ENCODE results near the gene PCDH1. TPM values are rescaled to one million over a fixed set of nuclear protein-coding genes. Genes with fewer than 3 reads are reported as not detected.
"Not testable (repeated sequence)": the region's sequence is repeated elsewhere in the genome, so short reads cannot be mapped to it uniquely, and the experiment has no call there.

The PCDH1 gene
- 129 TPM for polyA plus RNA-seq (2012; ENCODE audit: insufficient read depth, insufficient read length, low read depth)

GRCh38 chr5:141878186-141878710 lies at the start of gene PCDH1:
Gene PCDH1, minus strand, starts transcription at chr5:141878410. Its CDS starts 148 bp downstream, at chr5:141878262.
- Histone ChIP-seq H3K4me3 (ENCODE audit: low read depth, low read length) (peak within 1 kb of the TSS; percentile 76), H3K27me3 (peaks cover 14% of the 10 kb centered on the region), H3K9me3 (no peaks in the 10 kb centered on the region), H3K4me1 (peaks cover 27% of the 10 kb centered on the region), H3K36me3 (no peaks in the 10 kb centered on the region)
- peak; percentile 56 for DNase-seq
- TF ChIP-seq CTCF (IDR thresholded peaks at IDR 0.05; ENCODE audit: low read depth, low read length), result no peak

GRCh38 chr5:141926434-141926833 lies 48.2 kb upstream of the PCDH1 start:
- TF ChIP-seq CTCF (IDR thresholded peaks at IDR 0.05; ENCODE audit: low read depth, low read length), result no peak

GRCh38 chr5:141923448-141924313 lies 45.5 kb upstream of the PCDH1 start, which contains the start of gene DELE1:
Gene DELE1, plus strand, starts transcription at chr5:141923871. Its CDS starts 71 bp downstream, at chr5:141923942.
- Histone ChIP-seq H3K27me3 (no peaks in the 10 kb centered on the region), H3K4me3 (ENCODE audit: low read depth, low read length) (peak within 1 kb of the TSS; percentile 89), H3K36me3 (peaks cover 30% of the 10 kb centered on the region), H3K4me1 (no peaks in the 10 kb centered on the region), H3K9me3 (no peaks in the 10 kb centered on the region)
- DNase-seq, result peak; percentile 96
- no peak for TF ChIP-seq CTCF (IDR thresholded peaks at IDR 0.05; ENCODE audit: low read depth, low read length)

More at GRCh38 chr5:141926434-141926833, 48.2 kb upstream of the PCDH1 start:
- Histone ChIP-seq H3K9me3 (no peaks in the 10 kb centered on the region), H3K27me3 (no peaks in the 10 kb centered on the region), H3K4me1 (no peaks in the 10 kb centered on the region), H3K4me3 (ENCODE audit: low read depth, low read length) (no peak overlapping the region), H3K36me3 (peaks cover 51% of the 10 kb centered on the region)
- DNase-seq, result no peak

DNA sequence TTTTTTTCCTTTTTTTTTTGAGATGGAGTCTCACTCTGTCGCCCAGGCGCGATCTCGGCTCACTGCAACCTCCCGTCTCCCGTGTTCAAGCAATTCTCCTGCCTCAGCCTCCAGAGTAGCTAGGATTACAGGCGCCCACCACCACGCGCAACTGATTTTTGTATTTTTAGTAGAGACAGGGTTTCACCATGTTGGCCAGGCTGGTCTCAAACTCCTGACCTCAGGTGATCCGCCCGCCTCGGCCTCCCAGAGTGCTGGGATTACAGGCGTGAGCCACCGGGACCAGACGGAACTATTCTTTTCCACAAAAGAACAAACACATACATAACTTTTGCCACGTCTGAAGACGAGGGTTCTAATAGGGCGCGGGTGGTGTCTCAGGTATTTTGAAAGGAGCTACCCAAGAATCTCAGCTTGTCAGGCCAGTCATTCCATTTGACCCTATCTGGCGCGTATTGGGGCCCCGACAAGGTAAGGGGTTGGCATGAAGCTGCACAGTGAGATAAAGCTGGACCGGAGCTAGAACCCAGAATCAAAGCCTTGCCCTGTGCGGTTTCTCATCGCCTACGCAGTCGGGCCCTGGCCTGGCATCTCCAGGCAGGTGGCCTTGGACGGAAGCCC lies 44.7 kb upstream of the PCDH1 start:
- Histone ChIP-seq H3K4me3 (ENCODE audit: low read depth, low read length) (peak overlapping the region; percentile 89), H3K36me3 (peaks cover 22% of the 10 kb centered on the region)
- H3K9me3 ChIP-seq, H3K4me1 ChIP-seq, H3K27me3 ChIP-seq, DNase-seq: not testable (repeated sequence)

DNA sequence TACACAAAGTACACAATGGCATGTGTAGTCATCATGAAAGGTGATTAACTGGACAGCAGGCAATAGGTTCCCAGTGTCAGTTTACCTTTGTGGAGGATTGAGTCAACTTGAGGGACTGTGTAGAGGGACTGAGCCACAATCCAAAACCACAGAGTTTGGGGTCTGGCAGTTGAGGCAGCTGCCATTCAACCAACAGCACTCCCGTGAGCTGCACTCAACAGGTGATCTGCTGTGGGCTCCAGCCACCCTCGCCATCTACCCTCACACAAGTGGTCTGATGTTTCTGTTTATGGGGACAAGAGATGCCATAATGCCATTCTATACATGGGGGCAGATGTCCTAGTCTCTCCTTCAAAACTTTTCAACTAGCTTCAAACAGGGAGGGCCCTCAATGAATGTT lies 42.6 kb upstream of the PCDH1 start:
- no peak for TF ChIP-seq CTCF (IDR thresholded peaks at IDR 0.05; ENCODE audit: low read depth, low read length)
- H3K27me3 ChIP-seq, result no peaks in the 10 kb centered on the region
- H3K9me3 ChIP-seq, result no peaks in the 10 kb centered on the region
- peaks cover 6% of the 10 kb centered on the region; the same call in 1 of the 2 replicates for H3K36me3 ChIP-seq
- DNase-seq, result no peak
- H3K4me3 ChIP-seq (ENCODE audit: low read depth, low read length), result no peak overlapping the region
- H3K4me1 ChIP-seq, result no peaks in the 10 kb centered on the region

GRCh38 chr5:141919218-141920119 lies 41.3 kb upstream of the PCDH1 start:
- no peaks in the 10 kb centered on the region for H3K36me3 ChIP-seq
- no peak for TF ChIP-seq CTCF (IDR thresholded peaks at IDR 0.05; ENCODE audit: low read depth, low read length)
- no peak for DNase-seq
- no peaks in the 10 kb centered on the region for H3K27me3 ChIP-seq
- H3K4me3 ChIP-seq (ENCODE audit: low read depth, low read length), result no peak overlapping the region
- H3K9me3 ChIP-seq, result no peaks in the 10 kb centered on the region
- H3K4me1 ChIP-seq, result no peaks in the 10 kb centered on the region
